NCI-H460 (cell line): Measurements from ENCODE around the gene CRY2. TPM values are rescaled to one million over a fixed set of nuclear protein-coding genes. Genes with fewer than 3 reads are reported as not detected.
A peak's percentile ranks its signal among the peaks of the same experiment; 100 is the strongest.
"Not testable (repeated sequence)": the region's sequence is repeated elsewhere in the genome, so short reads cannot be mapped to it uniquely, and the experiment has no call there.

Experiments used
- DNase-seq: peaks from one replicate; pipeline ENCODE4 v3.0.0-alpha.2; 2016; ENCODE audit warnings: low read depth; ENCODE audit errors: extremely low read depth
- polyA plus RNA-seq: library from polyadenylated mRNA; depleted of rRNA; stranded (reverse); fragments of >200 nt; gene quantifications from 2 replicates; pipeline ENCODE4 v1.2.3, GENCODE V29; 2014; cell fraction: nucleus; rRNA removed
- total RNA-seq: library from RNA; depleted of rRNA; stranded (reverse); fragments of >200 nt; shearing (Covaris generic); gene quantifications from 2 replicates; pipeline ENCODE4 v1.2.3, GENCODE V29; 2014; rRNA removed

The CRY2 gene
- total RNA-seq, result 2.5 and 2.8 TPM in 2 replicates
- polyA plus RNA-seq, result 6.6 and 8.6 TPM in 2 replicates

DNA sequence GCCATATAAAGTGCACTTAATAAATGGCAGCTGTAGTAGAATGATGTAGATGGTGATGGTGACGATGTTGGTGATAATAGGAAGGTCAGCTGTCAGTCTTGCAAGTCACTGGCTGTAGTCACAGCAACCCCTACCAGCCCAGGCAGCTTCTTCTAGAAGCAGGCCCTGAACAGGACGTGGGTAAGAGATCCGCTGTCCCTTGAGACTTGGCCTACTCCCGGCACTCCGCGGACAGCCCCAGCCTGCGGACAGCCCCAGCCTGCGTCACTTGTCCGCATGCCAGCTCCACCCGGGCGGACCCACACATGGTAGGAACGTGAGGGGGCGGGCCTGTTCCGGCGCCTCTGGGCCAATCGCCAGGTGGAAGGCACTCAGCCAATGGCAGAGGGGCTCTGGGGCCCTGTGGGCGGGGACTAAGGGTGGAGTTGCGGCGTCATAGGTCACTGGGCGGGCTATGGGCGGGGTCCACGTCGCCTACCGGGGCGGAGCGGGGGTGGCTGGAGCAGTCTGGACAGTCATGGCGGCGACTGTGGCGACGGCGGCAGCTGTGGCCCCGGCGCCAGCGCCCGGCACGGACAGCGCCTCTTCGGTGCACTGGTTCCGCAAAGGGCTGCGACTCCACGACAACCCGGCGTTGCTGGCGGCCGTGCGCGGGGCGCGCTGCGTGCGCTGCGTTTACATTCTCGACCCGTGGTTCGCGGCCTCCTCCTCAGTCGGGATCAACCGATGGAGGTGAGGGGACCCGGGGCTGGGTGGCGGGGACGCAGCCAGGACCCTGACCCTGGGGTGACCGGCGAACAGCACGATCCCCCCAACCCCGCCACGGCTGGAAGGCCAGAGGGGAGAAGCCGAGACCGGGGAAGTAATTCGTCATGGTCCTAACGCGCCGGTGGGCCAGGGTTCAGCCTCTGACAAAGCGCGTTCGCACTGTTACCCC lies at the start of gene CRY2:
Gene CRY2, plus strand, starts transcription at position 502 of the 937 bp plus-strand sequence. Its CDS starts 16 bp downstream, at position 518.
- DNase-seq, result peak; percentile 96

DNA sequence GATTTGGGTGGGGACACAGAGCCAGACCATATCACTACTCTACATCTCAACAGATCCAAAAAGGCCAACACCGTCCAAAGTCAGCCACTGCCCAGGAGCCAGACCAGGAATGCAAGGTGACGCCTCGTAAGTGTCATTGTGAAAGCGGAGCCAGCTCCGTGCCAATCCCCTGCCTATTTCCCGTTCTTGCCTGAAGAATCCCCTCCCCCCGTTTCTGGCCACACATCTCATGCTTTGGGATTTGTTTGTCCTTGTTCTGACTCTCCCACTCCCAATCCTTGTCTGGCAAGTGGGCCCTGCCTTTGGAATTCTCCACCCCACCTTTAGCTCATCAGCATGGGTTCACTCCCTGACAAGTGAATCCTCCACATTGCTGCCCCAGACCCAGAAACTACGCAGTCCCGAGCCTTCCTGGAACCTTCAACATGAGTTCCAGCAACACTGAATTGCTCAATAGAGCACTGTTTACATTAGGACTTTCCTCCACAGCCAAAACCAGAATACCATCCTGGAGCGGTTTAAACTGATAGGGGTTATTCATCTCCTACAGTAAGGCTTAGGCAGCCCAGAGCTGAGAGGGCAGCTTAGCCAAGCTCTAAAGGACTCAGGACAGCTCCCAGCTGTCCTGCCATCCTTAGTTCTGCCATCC lies 48.4 kb upstream of the CRY2 start:
- no peak for DNase-seq

DNA sequence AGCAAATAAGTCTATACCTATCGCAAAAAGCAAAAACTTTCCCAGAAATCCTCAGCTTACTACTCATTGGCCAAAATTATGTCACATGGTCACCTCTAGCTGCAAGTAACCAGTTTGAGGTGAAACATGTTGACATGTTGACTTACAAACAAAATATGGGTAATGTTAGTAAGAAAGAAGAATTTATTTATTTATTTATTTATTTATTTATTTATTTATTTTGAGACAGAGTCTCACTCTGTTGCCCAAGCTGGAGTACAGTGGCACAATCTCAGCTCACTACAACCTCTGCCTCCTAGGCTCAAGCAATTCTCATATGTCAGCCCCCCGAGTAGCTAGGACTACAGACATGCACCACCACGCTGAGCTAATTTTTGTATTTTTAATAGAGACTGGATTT lies 47.7 kb upstream of the CRY2 start:
- no peak for DNase-seq

DNA sequence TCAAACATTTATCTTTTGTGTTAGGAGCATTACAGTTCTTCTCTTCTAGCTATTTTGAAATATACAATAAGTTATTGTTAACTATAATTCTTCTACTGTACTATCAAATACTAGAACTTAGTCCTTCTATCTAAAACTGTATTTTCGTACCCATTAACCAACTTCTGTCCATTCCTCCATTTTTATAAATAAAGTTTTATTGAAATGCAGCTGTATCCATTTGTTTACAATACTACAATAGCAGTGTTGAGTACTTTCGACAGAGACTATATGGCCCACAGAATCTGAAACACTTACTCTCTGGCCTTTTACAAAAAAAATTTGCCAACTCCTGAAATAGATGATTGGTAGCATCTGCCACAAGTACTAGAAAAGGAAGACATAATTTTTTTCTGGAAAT lies 47.0 kb upstream of the CRY2 start:
- no peak for DNase-seq

DNA sequence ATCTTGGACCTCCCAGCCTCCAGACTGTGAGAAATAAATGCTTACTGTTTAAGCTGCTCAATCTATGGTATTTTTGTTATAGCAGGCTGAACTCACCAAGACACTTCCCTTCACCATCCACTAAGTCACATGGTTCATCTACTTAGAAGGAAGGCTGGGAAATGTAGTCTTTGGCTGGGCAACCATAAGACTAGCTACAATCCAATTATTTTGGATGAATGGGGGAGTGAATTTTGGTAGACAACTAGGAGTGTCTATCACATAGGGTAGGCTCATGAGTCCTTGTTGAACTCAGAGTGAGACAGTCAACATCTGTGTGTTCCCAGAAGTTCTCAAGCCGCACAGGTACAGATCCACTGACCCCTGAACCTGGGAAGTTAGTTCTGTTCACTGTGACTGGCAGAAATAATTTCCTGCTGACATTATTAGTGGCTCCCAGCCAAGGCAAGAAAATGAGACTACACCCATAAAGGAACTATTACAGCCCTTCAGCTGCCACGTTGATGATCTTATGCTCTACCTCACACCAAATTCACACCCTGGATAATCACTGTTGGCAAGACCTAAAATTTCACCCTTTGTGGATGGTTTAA lies 45.5 kb upstream of the CRY2 start:
- no peak for DNase-seq

DNA sequence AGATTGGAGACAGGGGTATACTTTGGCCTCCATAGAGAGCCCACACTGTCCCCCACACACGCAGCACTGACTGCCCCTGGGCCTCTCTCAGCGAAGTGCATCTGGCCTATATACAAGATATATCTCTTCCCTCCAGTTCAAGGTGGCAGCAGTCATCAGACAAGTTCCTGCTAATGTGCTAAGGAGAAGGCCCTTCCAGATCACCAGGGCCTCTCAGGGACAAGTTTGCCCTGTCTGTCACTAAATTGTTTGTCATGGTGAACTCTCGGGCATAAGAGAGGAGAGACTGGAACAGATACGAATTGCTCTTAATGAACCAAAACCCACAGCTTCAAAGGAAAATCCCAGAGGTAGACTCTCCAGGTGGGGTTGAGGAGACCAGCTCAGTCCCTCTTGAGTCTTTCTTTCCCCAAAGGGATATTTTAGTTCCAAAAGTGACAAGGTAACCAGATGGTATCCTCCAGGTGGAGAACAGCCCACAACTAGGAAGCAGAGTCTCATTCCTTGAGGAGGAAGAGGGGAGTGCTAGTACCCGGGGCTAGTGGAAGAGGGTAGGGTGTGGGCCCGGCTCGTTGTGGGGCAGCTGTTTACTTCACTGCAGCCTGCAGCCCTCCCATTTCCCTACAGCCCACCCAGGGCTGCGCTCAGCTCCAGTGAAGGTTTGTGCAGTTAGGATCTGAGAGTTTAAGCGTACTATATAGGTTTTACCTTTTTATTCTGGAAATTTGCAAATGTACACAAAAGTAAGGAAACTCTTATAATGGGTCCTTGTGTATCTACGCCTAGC lies 44.6 kb upstream of the CRY2 start:
- no peak for DNase-seq

DNA sequence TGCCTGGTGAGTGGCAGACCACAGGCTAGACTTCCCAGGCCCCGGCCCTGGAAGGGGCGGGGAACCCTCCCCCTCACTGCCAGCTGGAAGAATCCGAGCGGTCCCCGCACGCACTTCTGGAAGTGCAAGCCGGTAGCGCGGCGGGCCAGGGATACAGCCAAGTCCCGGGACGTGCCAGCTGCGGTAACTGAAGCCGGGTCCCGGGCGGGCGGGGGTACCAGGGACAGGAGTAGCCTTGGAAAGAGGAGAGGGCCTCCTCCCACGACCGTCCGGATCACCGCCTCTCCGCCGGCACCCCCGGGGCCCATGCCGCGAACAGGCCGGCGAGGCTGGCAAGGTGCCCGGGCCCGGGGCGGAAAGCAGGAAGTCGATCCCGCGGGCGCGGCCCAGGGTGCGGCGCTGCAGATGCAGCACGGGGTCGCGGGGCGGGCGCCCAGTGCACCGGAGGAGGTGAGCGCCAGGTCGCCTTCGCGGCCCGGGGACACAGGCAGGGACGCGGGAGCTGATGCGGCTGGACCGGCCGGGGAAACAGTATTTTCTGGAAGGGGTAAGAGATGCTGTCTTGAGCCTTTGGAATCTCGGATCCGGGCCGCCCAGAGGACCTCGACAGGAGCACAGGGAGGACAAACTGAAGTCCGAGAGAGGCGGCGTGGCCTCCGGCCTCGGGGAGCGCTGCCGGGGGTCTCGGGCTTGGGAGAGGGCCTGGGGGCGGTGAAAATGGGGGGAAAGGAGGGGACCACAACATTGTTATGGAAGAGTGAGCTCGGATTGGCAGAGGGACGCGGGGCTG lies 43.1 kb upstream of the CRY2 start:
- DNase-seq, result peak; percentile 33

DNA sequence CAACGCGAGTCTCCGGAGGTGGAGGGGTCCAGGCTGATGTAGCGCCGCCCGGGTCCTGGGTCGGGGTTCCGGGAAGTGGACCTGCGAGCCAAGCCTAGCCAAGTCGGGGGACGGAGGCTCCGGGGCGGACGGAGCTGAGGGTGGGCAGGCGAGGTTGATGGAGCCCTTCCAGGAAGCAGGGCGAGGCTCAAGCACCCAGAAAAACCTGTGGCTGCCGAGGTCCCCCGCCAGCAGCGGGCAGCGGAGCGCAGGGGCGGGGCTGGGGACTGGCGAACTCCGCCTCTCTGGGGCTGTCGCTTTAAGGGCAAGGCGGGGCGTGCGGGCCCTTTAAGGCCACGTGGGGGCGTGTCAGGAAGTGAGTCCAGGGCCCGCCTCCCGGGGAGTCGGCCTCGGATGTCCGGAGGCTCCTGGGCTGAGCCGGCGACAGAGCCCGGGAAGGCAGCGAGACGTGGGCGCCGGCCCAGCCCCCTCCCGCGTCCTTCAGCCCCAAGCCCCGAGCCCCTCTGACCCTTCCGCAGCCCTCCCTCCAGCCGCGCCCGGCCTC lies 42.4 kb upstream of the CRY2 start, which contains the start of gene SLC35C1:
Gene SLC35C1, plus strand, starts transcription at position 389 of the 544 bp plus-strand sequence. CDS start 653 bp downstream, outside the sequence.
- peak; percentile 89 for DNase-seq

DNA sequence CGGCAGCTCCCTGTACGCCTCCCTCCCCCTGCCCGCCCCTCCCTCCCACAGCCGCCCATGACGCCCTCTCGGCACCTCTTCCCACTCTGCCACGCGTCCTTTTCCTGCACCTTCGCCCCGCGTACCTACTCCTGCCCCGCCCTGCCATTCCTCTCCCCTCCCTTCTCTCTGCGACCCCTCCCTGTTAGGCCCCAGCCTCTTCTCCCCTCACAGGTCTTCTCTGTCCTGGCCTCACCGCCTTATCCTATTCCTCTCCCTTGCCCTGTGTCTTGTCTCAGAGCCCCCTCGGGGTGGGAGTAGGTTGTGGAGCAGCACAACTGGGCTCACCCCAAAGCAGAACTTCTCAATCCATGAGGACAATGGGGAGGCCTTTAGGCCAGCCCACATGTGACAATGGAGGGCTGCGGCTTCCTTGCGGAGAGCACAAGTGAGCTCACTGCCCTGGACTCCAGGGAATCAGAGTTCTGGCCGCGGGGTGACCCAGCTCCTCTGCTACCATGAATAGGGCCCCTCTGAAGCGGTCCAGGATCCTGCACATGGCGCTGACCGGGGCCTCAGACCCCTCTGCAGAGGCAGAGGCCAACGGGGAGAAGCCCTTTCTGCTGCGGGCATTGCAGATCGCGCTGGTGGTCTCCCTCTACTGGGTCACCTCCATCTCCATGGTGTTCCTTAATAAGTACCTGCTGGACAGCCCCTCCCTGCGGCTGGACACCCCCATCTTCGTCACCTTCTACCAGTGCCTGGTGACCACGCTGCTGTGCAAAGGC lies 41.8 kb upstream of the CRY2 start:
- no peak for DNase-seq

DNA sequence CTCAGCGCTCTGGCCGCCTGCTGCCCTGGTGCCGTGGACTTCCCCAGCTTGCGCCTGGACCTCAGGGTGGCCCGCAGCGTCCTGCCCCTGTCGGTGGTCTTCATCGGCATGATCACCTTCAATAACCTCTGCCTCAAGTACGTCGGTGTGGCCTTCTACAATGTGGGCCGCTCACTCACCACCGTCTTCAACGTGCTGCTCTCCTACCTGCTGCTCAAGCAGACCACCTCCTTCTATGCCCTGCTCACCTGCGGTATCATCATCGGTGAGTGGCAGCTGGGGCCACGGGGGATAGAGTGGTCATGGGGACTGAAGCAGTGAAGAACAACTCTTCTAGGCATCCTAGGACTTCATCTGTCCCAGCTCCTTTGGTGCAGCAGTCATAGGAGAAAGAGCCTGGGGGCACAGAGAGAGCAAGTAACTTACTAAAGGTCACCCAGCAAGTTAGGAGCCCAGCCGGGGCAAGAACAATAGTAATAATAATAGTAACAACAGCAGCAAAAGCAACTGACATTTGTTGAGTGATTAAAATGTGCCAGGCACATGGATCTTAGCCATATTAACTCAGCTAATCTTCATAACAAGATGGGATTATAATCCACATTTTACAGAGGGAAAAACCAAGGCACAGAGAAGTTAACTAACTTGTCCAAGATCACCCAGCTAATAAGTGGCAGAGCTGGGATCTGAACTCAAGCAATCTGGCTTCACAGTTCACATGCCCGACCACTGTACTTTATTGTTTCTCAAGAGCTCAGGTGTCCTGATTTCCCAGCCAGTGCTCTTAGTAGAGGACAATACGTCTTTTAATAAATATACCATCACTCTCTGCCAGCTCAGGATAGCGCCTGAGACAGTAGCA lies 41.0 kb upstream of the CRY2 start:
- DNase-seq, result no peak

DNA sequence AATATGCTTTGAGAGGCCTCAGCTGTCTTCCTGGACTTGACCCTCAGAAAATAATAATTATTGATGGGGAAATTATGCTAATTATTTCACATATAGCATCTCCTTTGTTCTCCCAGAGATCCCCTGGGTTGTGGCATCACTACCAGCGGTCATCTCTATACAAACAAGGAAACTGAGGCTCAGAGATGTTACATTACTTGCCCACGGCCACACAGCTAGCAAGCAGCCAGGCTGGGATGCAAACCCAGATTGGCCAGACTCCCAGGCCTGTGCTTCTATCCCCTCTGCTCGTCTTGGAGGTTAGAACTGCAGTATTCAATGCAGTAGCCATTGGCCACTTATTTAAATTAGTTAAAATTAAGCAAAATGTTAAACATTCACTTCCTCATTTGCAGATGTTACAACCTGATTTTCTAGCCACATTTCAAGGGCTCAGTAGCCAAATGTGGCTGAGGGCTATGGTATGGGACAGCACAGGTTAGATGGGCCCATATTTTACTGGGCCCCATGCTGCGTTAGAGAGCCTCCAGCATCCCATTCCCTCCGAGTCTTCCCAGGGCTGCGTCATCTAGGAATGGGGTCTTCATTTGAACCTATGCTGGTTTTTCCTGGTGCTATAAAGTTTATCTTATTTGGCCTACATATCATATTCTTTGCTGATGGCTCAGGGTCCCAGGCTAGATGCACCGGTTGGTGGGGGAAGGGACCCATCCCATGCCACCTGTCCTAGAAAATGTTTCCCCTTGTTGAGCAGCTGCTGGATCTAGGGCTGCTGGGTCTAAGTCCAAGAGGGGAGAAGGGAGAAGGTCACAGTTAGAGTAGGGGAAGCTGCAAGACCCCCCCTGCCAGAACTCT lies 40.1 kb upstream of the CRY2 start:
- DNase-seq, result no peak

DNA sequence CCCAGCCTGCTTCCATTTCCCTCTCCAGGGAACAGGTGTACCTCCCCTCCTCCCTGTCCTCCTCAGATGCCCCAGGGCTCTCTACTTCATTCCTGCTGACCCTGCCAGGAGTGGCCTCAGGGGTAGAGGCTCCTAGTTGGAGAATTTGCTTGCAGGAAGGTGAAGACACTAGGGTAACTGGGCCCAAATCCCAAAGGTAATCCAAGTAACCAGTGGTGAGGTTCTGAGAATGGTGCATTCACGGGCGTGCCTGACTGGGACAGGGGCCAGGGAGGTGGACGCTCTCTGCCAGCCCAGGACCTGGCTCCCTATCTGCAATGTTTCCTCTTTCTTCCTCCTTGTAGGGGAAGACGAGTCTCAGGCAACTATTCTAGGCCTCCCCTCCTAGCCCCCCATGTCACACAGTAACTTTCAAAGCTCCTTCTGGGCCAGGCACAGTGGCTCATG lies 39.5 kb upstream of the CRY2 start:
- DNase-seq, result no peak

DNA sequence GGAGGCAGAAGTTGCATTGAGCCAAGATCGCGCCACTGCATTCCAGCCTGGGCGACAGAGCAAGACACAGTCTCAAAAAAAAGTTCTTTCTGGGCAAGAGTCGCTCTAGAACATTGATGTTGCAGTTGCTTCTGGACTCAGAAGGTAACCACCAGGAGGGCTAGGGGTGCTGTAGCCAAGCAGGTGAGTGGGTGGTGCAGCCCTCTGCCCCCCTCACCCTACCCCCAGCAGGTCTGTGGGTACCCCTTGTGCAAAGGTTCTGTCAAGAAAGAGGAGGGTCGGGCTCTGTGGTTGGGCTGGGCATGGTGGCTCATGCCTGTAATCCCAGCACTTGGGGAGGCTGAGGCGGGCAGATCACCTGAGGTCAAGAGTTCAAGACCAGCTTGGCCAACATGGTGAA lies 38.8 kb upstream of the CRY2 start:
- not testable (repeated sequence) for DNase-seq

DNA sequence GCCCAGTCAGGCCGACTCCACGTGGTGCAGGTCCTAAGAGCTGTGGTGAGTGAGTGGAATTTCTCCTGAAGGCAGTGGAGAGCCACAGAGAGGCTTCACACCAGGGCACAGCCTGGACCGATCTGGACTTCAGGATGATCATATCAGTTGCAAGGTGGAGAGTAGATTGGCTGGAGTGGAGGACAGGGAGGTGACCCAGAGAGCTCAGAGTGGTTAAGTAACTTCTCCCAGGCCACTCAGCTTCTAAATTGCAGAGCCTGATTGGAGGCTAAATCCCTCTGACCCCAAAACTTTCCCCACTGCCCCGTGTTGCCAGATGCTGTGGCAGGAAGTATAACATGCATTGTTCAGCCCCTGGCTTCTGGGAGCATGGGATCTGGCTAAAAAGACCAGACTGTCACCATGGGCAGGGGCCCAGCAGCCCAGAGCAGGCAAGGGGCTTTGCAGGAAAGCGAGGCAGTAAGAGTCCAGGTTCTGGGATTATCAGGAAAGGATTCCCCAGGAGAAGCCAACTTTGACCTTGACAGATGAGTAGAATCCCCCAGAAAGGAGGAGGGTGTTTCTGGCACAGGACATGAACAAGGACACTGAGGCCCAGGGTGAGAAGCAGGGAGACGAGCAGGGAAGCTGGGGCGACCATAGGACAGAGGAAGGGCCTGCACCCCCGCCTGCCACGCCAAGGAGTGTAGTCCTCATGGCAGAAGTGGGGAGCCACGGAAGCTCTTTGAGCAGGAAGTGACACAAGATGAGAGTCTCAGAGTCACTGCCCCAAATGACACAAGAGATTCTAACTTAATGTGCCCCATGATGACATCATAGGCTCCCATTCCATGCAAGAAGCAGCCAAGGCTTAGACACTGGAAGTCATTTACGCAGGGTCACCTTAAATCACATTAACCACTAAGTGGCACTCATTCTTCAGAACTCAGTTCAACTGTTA lies 37.5 kb upstream of the CRY2 start:
- DNase-seq, result no peak

DNA sequence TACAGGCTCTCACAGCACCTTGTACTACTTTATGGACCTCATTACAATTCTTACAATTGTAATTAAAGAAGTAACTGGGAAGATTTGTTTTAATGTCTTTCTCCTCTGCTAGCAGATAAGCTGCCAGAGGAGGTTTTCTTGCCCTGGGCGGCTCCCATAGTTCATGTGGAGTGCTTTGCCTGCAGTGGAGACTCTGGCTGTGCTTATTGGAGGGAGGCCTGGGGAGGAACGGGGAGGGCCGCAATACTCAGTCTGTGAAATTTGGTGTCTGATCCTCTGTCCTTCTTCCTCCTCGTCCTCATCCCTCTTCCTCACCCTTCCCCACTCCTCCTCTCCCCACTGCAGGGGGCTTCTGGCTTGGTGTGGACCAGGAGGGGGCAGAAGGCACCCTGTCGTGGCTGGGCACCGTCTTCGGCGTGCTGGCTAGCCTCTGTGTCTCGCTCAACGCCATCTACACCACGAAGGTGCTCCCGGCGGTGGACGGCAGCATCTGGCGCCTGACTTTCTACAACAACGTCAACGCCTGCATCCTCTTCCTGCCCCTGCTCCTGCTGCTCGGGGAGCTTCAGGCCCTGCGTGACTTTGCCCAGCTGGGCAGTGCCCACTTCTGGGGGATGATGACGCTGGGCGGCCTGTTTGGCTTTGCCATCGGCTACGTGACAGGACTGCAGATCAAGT lies 36.7 kb upstream of the CRY2 start:
- no peak for DNase-seq
